Mesendoderm (in vitro differentiated cells): ENCODE data around the gene PDGFB.

ENCODE experiments used
- DNase-seq: peaks from one replicate; pipeline ENCODE4 v3.0.0; 2013
- H2AK5ac ChIP-seq: 2 replicates; pipeline ENCODE4 v1.6.1; 2013; ENCODE audit warnings: low read length, inconsistent platforms
- H2BK120ac ChIP-seq: 2 replicates; pipeline ENCODE4 v1.6.1; 2013; ENCODE audit warnings: low read depth, mild to moderate bottlenecking, low read length, moderate library complexity, mixed read lengths
- H2BK15ac ChIP-seq: replicated peaks from 2 replicates; pipeline ENCODE4 v1.6.1; 2013; ENCODE audit warnings: low read depth, mild to moderate bottlenecking, moderate library complexity
- H2BK5ac ChIP-seq: 2 replicates; pipeline ENCODE4 v1.6.1; 2013; ENCODE audit warnings: low read length, inconsistent platforms
- H3K18ac ChIP-seq: 2 replicates; pipeline ENCODE4 v1.6.1; 2013; ENCODE audit warnings: mild to moderate bottlenecking, low read length, mixed read lengths
- H3K23ac ChIP-seq: one replicate; pipeline ENCODE4 v1.6.1; 2013; ENCODE audit warnings: low read length
- H3K27ac ChIP-seq: 2 replicates; pipeline ENCODE4 v1.5.1; 2013; ENCODE audit warnings: low read depth, mild to moderate bottlenecking, inconsistent platforms, low read length, moderate library complexity
- H3K27me3 ChIP-seq: 2 replicates; pipeline ENCODE4 v1.6.1; 2013; ENCODE audit warnings: low read length, control low read depth, mild to moderate bottlenecking, inconsistent platforms; ENCODE audit not compliant: insufficient read depth, poor library complexity
- H3K36me3 ChIP-seq: 2 replicates; pipeline ENCODE4 v1.6.1; 2013; ENCODE audit warnings: low read length, inconsistent platforms; ENCODE audit not compliant: control insufficient read depth, insufficient read depth
- H3K4ac ChIP-seq: one replicate; pipeline ENCODE4 v1.6.1; 2013; ENCODE audit warnings: low read depth, mild to moderate bottlenecking, low read length, moderate library complexity
- H3K4me1 ChIP-seq: 2 replicates; pipeline ENCODE4 v1.6.1; 2013; ENCODE audit warnings: low read depth, low read length, inconsistent platforms; ENCODE audit not compliant: control insufficient read depth
- H3K4me2 ChIP-seq: 2 replicates; pipeline ENCODE4 v1.6.1; 2013; ENCODE audit warnings: low read length
- H3K4me3 ChIP-seq: 2 replicates; pipeline ENCODE4 v1.5.1; 2013; ENCODE audit warnings: mild to moderate bottlenecking, low read length
- H3K56ac ChIP-seq: one replicate; pipeline ENCODE4 v1.6.1; 2013; ENCODE audit warnings: low read length
- H3K79me1 ChIP-seq: 2 replicates; pipeline ENCODE4 v1.6.1; 2013; ENCODE audit warnings: low read length, inconsistent platforms
- H3K79me2 ChIP-seq: 2 replicates; pipeline ENCODE4 v1.6.1; 2013; ENCODE audit warnings: mild to moderate bottlenecking, low read length; ENCODE audit not compliant: control insufficient read depth, insufficient read depth
- H3K9ac ChIP-seq: 2 replicates; pipeline ENCODE4 v1.6.1; 2013; ENCODE audit warnings: low read length, inconsistent platforms
- H4K5ac ChIP-seq: one replicate; pipeline ENCODE4 v1.6.1; 2013; ENCODE audit warnings: low read length
- H4K8ac ChIP-seq: one replicate; pipeline ENCODE4 v1.6.1; 2013; ENCODE audit warnings: low read depth, mild to moderate bottlenecking, control low read depth, low read length, moderate library complexity
- WGBS: extraction: QIAGEN DNeasy Blood & Tissue Kit; methylation state at CpG from one replicate; pipeline ENCODE4 v1.1.7; 2013; ENCODE audit warnings: low lambda C conversion rate, missing lambda C conversion rate; ENCODE audit not compliant: insufficient coverage; ENCODE audit errors: extremely low coverage; 5-methylcytosine and 5-hydroxymethylcytosine counted together

Gene PDGFB

DNA sequence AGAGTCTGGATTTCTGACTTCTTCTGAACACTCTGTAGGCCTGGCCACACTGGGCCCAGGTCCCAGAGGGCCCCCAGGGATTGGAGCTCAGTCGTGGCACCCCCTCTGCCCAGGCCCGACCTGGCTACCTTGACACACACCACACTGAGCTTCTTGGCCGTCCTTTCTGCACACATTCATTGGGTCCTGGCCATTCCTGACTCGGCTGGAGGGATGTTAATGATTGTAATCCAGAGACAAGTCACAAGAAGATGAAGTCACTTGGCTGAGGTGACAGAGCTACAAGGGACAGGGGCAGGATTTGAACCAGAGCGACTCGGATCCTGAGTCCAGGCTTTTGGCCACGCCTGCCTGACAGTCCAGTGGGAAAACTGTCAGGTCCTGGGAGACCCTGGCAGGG lies 23.9 kb upstream of the PDGFB start:
- no peaks in the 10 kb centered on the region for H3K36me3 ChIP-seq
- H3K9ac ChIP-seq, result no peak overlapping the region
- H4K8ac ChIP-seq, result no peak overlapping the region
- H3K4ac ChIP-seq, result no peak overlapping the region
- no peak overlapping the region for H3K27ac ChIP-seq
- no peak overlapping the region for H3K4me2 ChIP-seq
- no peak for DNase-seq
- no peak overlapping the region for H2BK15ac ChIP-seq
- H3K79me1 ChIP-seq, result no peaks in the 10 kb centered on the region
- H3K4me1 ChIP-seq, result no peaks in the 10 kb centered on the region
- no peak overlapping the region for H2BK5ac ChIP-seq
- H3K79me2 ChIP-seq, result no peaks in the 10 kb centered on the region
- no peak overlapping the region for H3K4me3 ChIP-seq
- no peaks in the 10 kb centered on the region for H3K27me3 ChIP-seq
- H3K56ac ChIP-seq, result no peak overlapping the region
- no peak overlapping the region for H2AK5ac ChIP-seq
- no peak overlapping the region for H4K5ac ChIP-seq
- H2BK120ac ChIP-seq, result no peak overlapping the region
- no peak overlapping the region for H3K23ac ChIP-seq
- no peak overlapping the region for H3K18ac ChIP-seq
- WGBS, result no CpG with 5 or more reads among the region's 7 CpGs

DNA sequence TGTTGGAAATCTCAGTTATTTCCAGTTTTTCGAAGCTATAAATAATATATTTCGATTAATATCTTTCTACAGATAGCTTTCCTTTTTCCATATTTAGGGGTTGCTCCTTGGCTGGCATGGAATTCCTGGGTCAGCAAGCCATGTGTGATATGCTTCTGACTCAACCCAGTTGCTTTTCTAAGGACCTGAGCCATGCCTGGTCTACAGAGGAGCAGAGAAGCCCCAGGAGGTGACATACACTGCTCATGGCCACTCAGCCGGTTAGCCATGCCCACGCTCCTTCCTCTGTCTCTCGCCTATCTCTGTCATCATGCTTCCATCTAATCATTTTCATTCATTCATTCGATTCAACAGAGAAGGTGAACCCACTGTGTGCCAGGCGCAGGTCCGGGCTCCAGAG lies 23.2 kb upstream of the PDGFB start:
- no peaks in the 10 kb centered on the region for H3K79me1 ChIP-seq
- H3K4me2 ChIP-seq, result no peak overlapping the region
- H4K5ac ChIP-seq, result no peak overlapping the region
- H3K18ac ChIP-seq, result no peak overlapping the region
- no peak overlapping the region for H3K4ac ChIP-seq
- no peak overlapping the region for H3K23ac ChIP-seq
- no peak for DNase-seq
- no peak overlapping the region for H2AK5ac ChIP-seq
- no CpG with 5 or more reads among the region's 8 CpGs for WGBS
- H3K4me1 ChIP-seq, result no peaks in the 10 kb centered on the region
- H3K9ac ChIP-seq, result no peak overlapping the region
- no peak overlapping the region for H4K8ac ChIP-seq
- no peaks in the 10 kb centered on the region for H3K36me3 ChIP-seq
- no peaks in the 10 kb centered on the region for H3K27me3 ChIP-seq
- no peak overlapping the region for H2BK5ac ChIP-seq
- no peak overlapping the region for H2BK15ac ChIP-seq
- H3K79me2 ChIP-seq, result no peaks in the 10 kb centered on the region
- no peak overlapping the region for H3K27ac ChIP-seq
- H3K56ac ChIP-seq, result no peak overlapping the region
- no peak overlapping the region for H2BK120ac ChIP-seq
- no peak overlapping the region for H3K4me3 ChIP-seq

DNA sequence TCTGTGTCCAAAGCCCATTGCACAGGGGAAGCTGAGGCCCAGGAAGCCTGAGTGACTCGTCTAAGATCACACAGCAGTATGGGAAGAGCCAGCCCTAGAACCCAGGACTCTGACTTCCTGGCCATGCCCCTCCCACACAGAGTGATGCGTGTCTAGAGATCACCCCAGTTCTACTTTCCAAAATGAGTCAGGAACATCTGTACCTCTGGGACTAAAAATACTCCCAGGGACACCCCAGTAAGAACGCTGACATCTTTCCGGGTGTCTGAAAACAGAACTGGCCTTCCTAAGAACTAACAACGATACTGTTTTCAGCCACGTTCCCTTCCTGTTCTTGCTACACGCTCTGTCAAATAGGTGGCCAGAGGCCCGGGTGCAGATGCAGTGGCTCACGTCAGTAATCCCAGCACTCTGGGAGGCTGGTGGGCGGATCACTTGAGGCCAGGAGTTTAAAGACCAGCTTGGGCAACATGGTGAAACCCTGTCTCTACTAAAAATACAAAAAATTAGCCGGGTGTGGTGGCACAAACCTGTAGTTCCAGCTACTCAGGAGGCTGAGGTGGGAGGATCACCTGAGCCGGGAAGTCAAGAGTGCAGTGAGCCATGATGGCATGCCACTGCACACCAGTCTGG lies 21.7 kb upstream of the PDGFB start:
- Histone ChIP-seq H4K5ac (no peak overlapping the region), H2BK5ac (no peak overlapping the region), H3K4me1 (no peaks in the 10 kb centered on the region), H3K27me3 (no peaks in the 10 kb centered on the region), H3K4ac (no peak overlapping the region), H3K79me1 (no peaks in the 10 kb centered on the region), H2BK15ac (no peak overlapping the region), H3K56ac (no peak overlapping the region), H3K4me3 (no peak overlapping the region), H2AK5ac (no peak overlapping the region), H3K23ac (no peak overlapping the region), H3K18ac (no peak overlapping the region), H3K27ac (no peak overlapping the region), H2BK120ac (no peak overlapping the region), H3K79me2 (no peaks in the 10 kb centered on the region), H3K4me2 (no peak overlapping the region), H4K8ac (no peak overlapping the region), H3K9ac (no peak overlapping the region), H3K36me3 (no peaks in the 10 kb centered on the region)
- no peak for DNase-seq
- WGBS, result no CpG with 5 or more reads among the region's 12 CpGs

DNA sequence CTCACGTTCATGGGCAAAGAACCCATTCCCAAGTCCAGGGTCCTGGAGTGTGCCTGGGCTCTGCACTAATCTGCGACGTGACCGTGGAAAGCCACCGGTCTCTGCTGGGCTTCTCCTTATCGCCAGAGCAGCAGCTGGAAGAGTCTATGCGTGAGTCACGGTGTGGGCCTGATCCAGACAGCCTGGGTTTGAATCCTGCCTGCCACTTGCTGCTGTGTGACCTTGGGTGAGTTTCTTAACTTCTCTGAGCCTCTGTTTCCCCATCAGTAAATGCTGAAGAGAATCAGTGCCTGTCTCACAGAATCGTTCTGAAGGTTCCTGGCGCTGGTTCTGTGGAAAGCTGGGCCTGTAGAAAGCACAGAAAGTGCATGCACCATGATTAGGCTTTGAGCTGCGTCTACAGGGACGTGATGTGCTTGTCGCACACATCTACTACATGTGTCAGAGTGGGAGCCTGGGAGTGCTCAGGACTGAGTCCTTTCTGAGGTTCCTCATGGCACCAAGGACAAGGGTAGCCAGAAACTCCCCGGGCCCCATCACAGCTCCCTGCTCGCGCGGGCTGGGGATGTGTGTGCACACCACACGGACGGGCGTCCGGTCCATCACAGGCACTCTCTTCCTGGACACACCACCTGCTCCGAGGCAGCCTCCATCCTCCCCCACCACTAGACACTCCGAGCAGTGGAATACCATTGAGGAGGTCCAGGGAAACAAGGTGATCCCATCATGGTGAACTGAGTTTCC lies 20.5 kb upstream of the PDGFB start:
- WGBS, result no CpG with 5 or more reads among the region's 23 CpGs
- no peak overlapping the region for H4K5ac ChIP-seq
- H2AK5ac ChIP-seq, result no peak overlapping the region
- H3K56ac ChIP-seq, result no peak overlapping the region
- H2BK120ac ChIP-seq, result no peak overlapping the region
- no peak overlapping the region for H3K4me2 ChIP-seq
- H3K27me3 ChIP-seq, result no peaks in the 10 kb centered on the region
- no peaks in the 10 kb centered on the region for H3K79me2 ChIP-seq
- no peak overlapping the region for H3K18ac ChIP-seq
- no peak overlapping the region for H3K4me3 ChIP-seq
- no peak overlapping the region for H2BK5ac ChIP-seq
- no peaks in the 10 kb centered on the region for H3K79me1 ChIP-seq
- no peak overlapping the region for H3K23ac ChIP-seq
- no peak for DNase-seq
- H3K36me3 ChIP-seq, result no peaks in the 10 kb centered on the region
- no peak overlapping the region for H3K27ac ChIP-seq
- no peak overlapping the region for H3K4ac ChIP-seq
- no peaks in the 10 kb centered on the region for H3K4me1 ChIP-seq
- no peak overlapping the region for H4K8ac ChIP-seq
- H3K9ac ChIP-seq, result no peak overlapping the region
- no peak overlapping the region for H2BK15ac ChIP-seq

DNA sequence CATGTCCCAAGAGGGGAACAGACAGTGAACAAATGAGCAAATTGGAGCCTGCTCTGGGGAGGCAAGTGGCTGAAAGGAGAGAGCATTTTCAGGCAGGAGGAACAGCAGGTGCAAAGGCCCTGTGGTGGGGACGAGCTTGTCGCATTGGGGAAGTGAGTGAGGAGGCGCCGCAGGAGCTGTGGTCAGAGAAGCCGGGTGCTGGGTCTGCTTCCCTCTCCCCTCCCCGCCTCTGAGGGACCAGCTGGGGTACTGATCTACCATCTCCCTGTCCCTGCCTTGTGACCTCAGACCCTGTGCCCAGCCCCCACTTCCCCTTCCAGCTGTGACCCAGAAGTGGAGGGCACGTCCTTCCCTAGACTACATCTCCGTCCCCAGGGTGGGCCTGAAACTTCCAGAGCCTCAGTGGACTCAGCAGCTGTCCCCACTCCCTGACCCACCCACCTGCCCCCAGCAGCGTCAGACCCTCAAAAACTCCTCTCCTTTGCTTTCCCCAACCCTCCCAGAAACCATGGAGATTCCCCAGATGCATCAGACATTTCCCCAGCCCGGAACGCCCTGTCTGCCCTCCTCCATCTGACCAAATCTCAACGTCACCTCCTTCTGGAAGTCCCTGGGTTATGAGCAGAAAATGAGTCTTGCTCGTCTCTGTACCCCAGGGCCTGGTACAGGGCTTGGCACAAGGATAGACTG lies 19.7 kb upstream of the PDGFB start:
- Histone ChIP-seq H2BK5ac (no peak overlapping the region), H2AK5ac (no peak overlapping the region), H3K9ac (no peak overlapping the region), H3K27me3 (no peaks in the 10 kb centered on the region), H3K27ac (no peak overlapping the region), H3K18ac (no peak overlapping the region), H3K23ac (no peak overlapping the region), H4K5ac (no peak overlapping the region), H3K4me1 (no peaks in the 10 kb centered on the region), H3K36me3 (no peaks in the 10 kb centered on the region), H3K79me1 (no peaks in the 10 kb centered on the region), H3K79me2 (no peaks in the 10 kb centered on the region), H3K4me3 (no peak overlapping the region), H3K56ac (no peak overlapping the region), H2BK120ac (no peak overlapping the region), H3K4ac (no peak overlapping the region), H4K8ac (no peak overlapping the region), H3K4me2 (no peak overlapping the region), H2BK15ac (no peak overlapping the region)
- DNase-seq, result no peak
- no CpG with 5 or more reads among the region's 13 CpGs for WGBS
